ENCODE measurements around the gene VPREB1.
"Not testable (repeated sequence)": the region's sequence is repeated elsewhere in the genome, so short reads cannot be mapped to it uniquely, and the experiment has no call there.

VPREB1 gene

DNA sequence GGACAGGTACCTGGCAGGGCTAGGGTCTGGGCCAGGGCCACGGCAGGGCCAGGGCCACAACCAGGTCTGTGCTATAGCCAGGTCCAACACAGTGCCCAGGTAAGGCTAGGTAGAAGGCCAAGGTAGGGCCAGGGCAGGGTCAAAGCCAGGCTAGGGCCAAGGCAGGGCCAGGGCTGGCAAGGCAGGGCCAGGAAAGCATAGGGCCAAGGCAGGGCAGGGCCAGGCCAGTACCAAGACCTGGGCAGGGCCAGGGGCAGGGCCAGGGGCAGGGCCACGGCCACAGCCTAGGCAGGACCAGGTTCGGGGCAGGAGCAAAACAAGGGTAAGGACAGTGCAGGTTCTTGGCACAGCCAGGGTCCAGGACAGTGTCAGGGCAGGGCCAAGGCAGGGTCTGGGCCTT, 48.1 kb downstream of the VPREB1 start:
- DNase-seq (ENCODE audit: extremely low read depth in 1 of 2, low read depth in 1 of 2) = not testable (repeated sequence)

DNA sequence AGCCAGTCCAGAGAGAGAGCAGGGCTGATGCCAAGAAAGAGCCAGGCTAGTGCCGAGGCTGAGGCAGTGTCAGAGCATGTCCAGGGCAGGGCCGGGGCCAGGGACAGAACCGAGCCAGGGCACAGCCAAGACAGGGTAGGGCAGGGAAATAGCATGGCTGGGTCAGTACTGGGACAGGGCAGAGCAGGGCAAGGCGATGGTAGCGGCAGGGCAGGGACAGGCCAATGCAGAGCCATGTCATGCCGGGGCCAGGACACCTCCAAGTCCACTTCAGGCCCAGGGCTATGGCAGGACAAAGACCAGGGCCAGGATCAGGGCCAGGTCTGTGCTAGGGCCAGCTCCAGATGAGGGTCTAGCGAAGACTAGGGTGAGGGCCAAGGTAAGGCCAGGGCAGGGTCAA, 48.9 kb downstream of the VPREB1 start:
- not testable (repeated sequence) for DNase-seq (ENCODE audit: extremely low read depth in 1 of 2, low read depth in 1 of 2)

GRCh38 chr22:22294641-22295040, 50.1 kb downstream of the VPREB1 start:
- not testable (repeated sequence) for DNase-seq (ENCODE audit: extremely low read depth in 1 of 2, low read depth in 1 of 2)

Measured in stimulated activated CD8-positive, alpha-beta memory T cell treated with anti-CD3 and anti-CD28 coated beads, Interleukin-7, amount 100 ng/mL, for 48 hours (primary cell).